ENCODE data around the gene RAB4B.

- TF ChIP-seq EP300 (IDR thresholded peaks at IDR 0.05): no peak
- no peak for TF ChIP-seq CTCF (IDR thresholded peaks at IDR 0.05)
Observed at GRCh38 chr19:40756502-40757110, 21.4 kb upstream of the RAB4B start.
